HepG2 (cell line): ENCODE data around the gene HEXIM1. TPM values are rescaled to one million over a fixed set of nuclear protein-coding genes. Genes with fewer than 3 reads are reported as not detected.

ENCODE experiments used
- AGO2 ChIP-seq: fragments of 200-400 bp; formaldehyde crosslinking; optimal IDR thresholded peaks from 2 replicates; pipeline ENCODE3; 2017; ENCODE audit warnings: mild to moderate bottlenecking, low read depth, low read length, moderate library complexity
- AKAP8 ChIP-seq: sonication (generic); formaldehyde crosslinking; IDR thresholded peaks from 2 replicates; pipeline ENCODE4 v1.5.1; 2020; ENCODE audit warnings: mild to moderate bottlenecking, missing genetic modification reagents
- BRCA1 ChIP-seq: sonication (generic); formaldehyde crosslinking; IDR thresholded peaks from 2 replicates; pipeline ENCODE4 v1.4.0; 2020; ENCODE audit warnings: missing genetic modification reagents
- ELF1 ChIP-seq: sonication (generic); formaldehyde crosslinking; IDR thresholded peaks from 2 replicates; pipeline ENCODE4 v1.4.0; 2020; ENCODE audit warnings: missing genetic modification reagents
- EZH2 ChIP-seq: conservative IDR thresholded peaks from 2 replicates; pipeline ENCODE4 v1.6.1; 2012; ENCODE audit warnings: mild to moderate bottlenecking, low read depth, low read length, moderate library complexity
- RXRA ChIP-seq: sonication (generic); formaldehyde crosslinking; IDR thresholded peaks from 2 replicates; pipeline ENCODE4 v1.5.1; 2020; ENCODE audit warnings: missing genetic modification reagents
- ZEB1 ChIP-seq: IDR thresholded peaks from 2 replicates; pipeline ENCODE4 v1.6.1; 2012; ENCODE audit warnings: mild to moderate bottlenecking, low read depth, inconsistent platforms; ENCODE audit not compliant: insufficient replicate concordance
- ZNF556 ChIP-seq: sonication (generic); formaldehyde crosslinking; IDR thresholded peaks from 2 replicates; pipeline ENCODE4 v1.4.0; 2020; ENCODE audit warnings: mild to moderate bottlenecking, missing genetic modification reagents, borderline replicate concordance
- polyA plus RNA-seq, 8 experiments: library from polyadenylated mRNA; depleted of rRNA in 3 of 8; stranded (reverse) in 7 of 8; unstranded in 1 of 8; fragments of >200 nt; fragmentation: Illumina TruSeq in 4 of 8; extraction: Trizol in 4 of 8; gene quantifications; 2 replicates each; pipeline versions ENCODE4 v1.2.1 to v1.2.3, GENCODE V29; 2011 to 2016; ENCODE audit warnings: low read depth in 4 of 8, missing spikeins in 1 of 8, mixed read lengths in 1 of 8; ENCODE audit not compliant: insufficient read depth in 1 of 8
- total RNA-seq, 5 experiments: library from RNA; depleted of rRNA; stranded (reverse); fragments of >200 nt; fragmentation: Illumina TruSeq; extraction: Trizol; gene quantifications; 2 replicates each; pipeline ENCODE4 v1.2.3, GENCODE V29; 2016; ENCODE audit warnings: low read depth in 1 of 5
- TF ChIP-seq, protein P1 (sequence below): sonication (generic); formaldehyde crosslinking; IDR thresholded peaks from 2 replicates; pipeline ENCODE4 v1.5.0; 2020; ENCODE audit warnings: mild to moderate bottlenecking, missing genetic modification reagents, borderline replicate concordance
- TF ChIP-seq, protein P2 (sequence below): sonication (generic); formaldehyde crosslinking; IDR thresholded peaks from 2 replicates; pipeline ENCODE4 v1.5.1; 2020; ENCODE audit warnings: mild to moderate bottlenecking, moderate library complexity, missing genetic modification reagents
- TF ChIP-seq, protein P3 (sequence below): sonication (generic); formaldehyde crosslinking; IDR thresholded peaks from 2 replicates; pipeline ENCODE4 v1.5.1; 2020; ENCODE audit warnings: missing genetic modification reagents, mild to moderate bottlenecking, borderline replicate concordance
- TF ChIP-seq, protein P4 (sequence below): sonication (generic); formaldehyde crosslinking; IDR thresholded peaks from 2 replicates; pipeline ENCODE4 v1.8.0; 2022; ENCODE audit warnings: missing genetic modification reagents, mild to moderate bottlenecking, inconsistent platforms, borderline replicate concordance
- TF ChIP-seq, protein P5 (sequence below): IDR thresholded peaks from 2 replicates; pipeline ENCODE4 v1.6.1; 2016; ENCODE audit warnings: low read depth, missing genetic modification reagents, missing compliant biosample characterization
- TF ChIP-seq, protein P6 (sequence below): fragments of 450-650 bp; IDR thresholded peaks from 2 replicates; pipeline ENCODE4 v1.6.1; 2016

HEXIM1 gene
- total and polyA plus RNA-seq, 2 of the 13 experiments (the other 11 are each of a cell fraction or from before 2014, with no cell fraction given) = 10.5 to 16.6 TPM

DNA sequence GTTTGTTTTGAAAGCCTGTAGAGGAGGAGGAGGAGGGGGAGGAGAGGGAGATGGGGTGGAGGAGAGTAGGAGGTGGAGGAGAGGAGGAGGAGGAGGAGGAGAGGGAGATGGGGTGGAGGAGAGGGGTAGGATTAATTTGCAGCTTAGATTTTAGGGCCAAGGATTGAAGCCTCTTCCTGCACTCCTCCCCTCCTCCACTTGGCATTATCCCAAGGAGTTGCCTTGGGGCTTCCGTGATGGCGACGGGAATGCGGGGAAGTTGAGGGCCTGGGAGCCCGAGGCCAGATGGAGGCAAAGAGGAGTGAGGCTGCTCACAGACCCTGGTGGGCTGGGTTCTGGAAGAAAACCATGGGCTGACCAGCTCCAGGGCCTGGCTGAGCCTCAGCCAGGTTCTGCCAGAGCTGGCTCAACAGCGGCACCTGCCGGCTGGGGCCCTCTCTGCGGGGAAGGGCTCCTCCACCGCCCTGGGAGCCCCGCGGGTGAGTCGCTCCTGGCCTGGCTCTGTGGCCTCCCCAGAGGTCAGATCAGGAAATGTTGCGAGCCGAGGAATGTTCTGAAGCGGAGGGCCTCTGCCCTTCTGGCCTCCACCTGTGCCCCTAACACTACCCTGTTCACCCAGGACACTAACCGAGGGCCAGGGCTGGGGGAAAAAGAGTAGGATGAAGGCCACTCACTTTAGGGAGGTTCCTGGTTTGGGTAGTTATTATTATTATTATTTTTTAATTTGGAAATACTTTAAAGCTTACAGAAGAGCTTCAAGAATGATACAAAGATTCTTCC is 49.5 kb downstream of the HEXIM1 start (continued):
- TF ChIP-seq BRCA1 (CRISPR knock-in tag) = no peak
- TF ChIP-seq ZNF556 = peak; percentile 98
- TF ChIP-seq, protein P1, sequence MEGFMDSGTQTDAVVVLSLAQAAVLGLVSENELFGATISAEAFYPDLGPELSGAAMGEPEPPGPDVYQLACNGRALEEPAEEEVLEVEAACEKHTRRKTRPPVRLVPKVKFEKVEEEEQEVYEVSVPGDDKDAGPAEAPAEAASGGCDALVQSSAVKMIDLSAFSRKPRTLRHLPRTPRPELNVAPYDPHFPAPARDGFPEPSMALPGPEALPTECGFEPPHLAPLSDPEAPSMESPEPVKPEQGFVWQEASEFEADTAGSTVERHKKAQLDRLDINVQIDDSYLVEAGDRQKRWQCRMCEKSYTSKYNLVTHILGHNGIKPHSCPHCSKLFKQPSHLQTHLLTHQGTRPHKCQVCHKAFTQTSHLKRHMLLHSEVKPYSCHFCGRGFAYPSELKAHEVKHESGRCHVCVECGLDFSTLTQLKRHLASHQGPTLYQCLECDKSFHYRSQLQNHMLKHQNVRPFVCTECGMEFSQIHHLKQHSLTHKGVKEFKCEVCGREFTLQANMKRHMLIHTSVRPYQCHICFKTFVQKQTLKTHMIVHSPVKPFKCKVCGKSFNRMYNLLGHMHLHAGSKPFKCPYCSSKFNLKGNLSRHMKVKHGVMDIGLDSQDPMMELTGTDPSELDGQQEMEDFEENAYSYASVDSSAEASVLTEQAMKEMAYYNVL (CRISPR knock-in tag) = peak; percentile 83; the same call in 1 of the 2 replicates
- TF ChIP-seq, protein P2, sequence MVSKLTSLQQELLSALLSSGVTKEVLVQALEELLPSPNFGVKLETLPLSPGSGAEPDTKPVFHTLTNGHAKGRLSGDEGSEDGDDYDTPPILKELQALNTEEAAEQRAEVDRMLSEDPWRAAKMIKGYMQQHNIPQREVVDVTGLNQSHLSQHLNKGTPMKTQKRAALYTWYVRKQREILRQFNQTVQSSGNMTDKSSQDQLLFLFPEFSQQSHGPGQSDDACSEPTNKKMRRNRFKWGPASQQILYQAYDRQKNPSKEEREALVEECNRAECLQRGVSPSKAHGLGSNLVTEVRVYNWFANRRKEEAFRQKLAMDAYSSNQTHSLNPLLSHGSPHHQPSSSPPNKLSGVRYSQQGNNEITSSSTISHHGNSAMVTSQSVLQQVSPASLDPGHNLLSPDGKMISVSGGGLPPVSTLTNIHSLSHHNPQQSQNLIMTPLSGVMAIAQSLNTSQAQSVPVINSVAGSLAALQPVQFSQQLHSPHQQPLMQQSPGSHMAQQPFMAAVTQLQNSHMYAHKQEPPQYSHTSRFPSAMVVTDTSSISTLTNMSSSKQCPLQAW = peak; percentile 98
- TF ChIP-seq, protein P3, sequence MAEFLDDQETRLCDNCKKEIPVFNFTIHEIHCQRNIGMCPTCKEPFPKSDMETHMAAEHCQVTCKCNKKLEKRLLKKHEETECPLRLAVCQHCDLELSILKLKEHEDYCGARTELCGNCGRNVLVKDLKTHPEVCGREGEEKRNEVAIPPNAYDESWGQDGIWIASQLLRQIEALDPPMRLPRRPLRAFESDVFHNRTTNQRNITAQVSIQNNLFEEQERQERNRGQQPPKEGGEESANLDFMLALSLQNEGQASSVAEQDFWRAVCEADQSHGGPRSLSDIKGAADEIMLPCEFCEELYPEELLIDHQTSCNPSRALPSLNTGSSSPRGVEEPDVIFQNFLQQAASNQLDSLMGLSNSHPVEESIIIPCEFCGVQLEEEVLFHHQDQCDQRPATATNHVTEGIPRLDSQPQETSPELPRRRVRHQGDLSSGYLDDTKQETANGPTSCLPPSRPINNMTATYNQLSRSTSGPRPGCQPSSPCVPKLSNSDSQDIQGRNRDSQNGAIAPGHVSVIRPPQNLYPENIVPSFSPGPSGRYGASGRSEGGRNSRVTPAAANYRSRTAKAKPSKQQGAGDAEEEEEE (CRISPR knock-in tag) = no peak
- TF ChIP-seq EZH2 = no peak
- peak; percentile 93 for TF ChIP-seq RXRA (CRISPR knock-in tag)
- TF ChIP-seq, protein P4, sequence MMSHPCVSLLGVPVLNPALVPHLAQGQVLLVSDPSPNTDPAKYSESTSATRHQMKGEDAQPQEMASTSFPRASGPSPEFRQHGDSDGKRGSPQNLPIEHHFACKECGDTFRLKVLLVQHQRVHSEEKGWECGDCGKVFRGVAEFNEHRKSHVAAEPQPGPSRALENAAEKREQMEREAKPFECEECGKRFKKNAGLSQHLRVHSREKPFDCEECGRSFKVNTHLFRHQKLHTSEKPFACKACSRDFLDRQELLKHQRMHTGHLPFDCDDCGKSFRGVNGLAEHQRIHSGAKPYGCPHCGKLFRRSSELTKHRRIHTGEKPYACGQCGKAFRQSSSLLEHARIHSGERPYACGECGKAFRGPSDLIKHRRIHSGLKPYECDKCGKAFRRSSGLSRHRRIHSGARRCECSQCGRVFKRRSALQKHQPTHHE (CRISPR knock-in tag) = peak; percentile 79; the same call in 1 of the 2 replicates
- TF ChIP-seq ZEB1 = peak; percentile 62
- peak; percentile 77 for TF ChIP-seq ELF1 (CRISPR knock-in tag)
- no peak for TF ChIP-seq AGO2
- TF ChIP-seq, protein P5, sequence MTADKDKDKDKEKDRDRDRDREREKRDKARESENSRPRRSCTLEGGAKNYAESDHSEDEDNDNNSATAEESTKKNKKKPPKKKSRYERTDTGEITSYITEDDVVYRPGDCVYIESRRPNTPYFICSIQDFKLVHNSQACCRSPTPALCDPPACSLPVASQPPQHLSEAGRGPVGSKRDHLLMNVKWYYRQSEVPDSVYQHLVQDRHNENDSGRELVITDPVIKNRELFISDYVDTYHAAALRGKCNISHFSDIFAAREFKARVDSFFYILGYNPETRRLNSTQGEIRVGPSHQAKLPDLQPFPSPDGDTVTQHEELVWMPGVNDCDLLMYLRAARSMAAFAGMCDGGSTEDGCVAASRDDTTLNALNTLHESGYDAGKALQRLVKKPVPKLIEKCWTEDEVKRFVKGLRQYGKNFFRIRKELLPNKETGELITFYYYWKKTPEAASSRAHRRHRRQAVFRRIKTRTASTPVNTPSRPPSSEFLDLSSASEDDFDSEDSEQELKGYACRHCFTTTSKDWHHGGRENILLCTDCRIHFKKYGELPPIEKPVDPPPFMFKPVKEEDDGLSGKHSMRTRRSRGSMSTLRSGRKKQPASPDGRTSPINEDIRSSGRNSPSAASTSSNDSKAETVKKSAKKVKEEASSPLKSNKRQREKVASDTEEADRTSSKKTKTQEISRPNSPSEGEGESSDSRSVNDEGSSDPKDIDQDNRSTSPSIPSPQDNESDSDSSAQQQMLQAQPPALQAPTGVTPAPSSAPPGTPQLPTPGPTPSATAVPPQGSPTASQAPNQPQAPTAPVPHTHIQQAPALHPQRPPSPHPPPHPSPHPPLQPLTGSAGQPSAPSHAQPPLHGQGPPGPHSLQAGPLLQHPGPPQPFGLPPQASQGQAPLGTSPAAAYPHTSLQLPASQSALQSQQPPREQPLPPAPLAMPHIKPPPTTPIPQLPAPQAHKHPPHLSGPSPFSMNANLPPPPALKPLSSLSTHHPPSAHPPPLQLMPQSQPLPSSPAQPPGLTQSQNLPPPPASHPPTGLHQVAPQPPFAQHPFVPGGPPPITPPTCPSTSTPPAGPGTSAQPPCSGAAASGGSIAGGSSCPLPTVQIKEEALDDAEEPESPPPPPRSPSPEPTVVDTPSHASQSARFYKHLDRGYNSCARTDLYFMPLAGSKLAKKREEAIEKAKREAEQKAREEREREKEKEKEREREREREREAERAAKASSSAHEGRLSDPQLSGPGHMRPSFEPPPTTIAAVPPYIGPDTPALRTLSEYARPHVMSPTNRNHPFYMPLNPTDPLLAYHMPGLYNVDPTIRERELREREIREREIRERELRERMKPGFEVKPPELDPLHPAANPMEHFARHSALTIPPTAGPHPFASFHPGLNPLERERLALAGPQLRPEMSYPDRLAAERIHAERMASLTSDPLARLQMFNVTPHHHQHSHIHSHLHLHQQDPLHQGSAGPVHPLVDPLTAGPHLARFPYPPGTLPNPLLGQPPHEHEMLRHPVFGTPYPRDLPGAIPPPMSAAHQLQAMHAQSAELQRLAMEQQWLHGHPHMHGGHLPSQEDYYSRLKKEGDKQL (CRISPR knock-in tag) = no peak
- no peak for TF ChIP-seq AKAP8 (CRISPR knock-in tag)
- TF ChIP-seq, protein P6, sequence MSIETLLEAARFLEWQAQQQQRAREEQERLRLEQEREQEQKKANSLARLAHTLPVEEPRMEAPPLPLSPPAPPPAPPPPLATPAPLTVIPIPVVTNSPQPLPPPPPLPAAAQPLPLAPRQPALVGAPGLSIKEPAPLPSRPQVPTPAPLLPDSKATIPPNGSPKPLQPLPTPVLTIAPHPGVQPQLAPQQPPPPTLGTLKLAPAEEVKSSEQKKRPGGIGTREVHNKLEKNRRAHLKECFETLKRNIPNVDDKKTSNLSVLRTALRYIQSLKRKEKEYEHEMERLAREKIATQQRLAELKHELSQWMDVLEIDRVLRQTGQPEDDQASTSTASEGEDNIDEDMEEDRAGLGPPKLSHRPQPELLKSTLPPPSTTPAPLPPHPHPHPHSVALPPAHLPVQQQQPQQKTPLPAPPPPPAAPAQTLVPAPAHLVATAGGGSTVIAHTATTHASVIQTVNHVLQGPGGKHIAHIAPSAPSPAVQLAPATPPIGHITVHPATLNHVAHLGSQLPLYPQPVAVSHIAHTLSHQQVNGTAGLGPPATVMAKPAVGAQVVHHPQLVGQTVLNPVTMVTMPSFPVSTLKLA = no peak
